Mesothelial cell of epicardium (in vitro differentiated cells): ENCODE results near the gene ARSG. TPM values are rescaled to one million over a fixed set of nuclear protein-coding genes. Genes with fewer than 3 reads are reported as not detected.

Source experiments
- DNase-seq, 2 experiments: peaks; one replicate each; pipeline ENCODE4 v3.0.0; 2021; ENCODE audit warnings: low spot score in 2 of 2; ENCODE audit not compliant: unreplicated experiment in 2 of 2
- H3K27ac Mint-ChIP-seq: 2 replicates; pipeline ENCODE4 v1.8.0; 2021; ENCODE audit warnings: mixed read lengths
- H3K27me3 Mint-ChIP-seq: 2 replicates; pipeline ENCODE4 v1.8.0; 2021; ENCODE audit warnings: low read depth, mixed read lengths
- H3K36me3 Mint-ChIP-seq: 2 replicates; pipeline ENCODE4 v1.8.0; 2021; ENCODE audit warnings: mixed read lengths
- H3K4me1 Mint-ChIP-seq: 2 replicates; pipeline ENCODE4 v1.8.0; 2021; ENCODE audit warnings: mixed read lengths
- H3K4me3 Mint-ChIP-seq: 2 replicates; pipeline ENCODE4 v1.8.0; 2021; ENCODE audit warnings: mild to moderate bottlenecking, moderate library complexity, mixed read lengths
- H3K9me3 Mint-ChIP-seq: 2 replicates; pipeline ENCODE4 v1.8.0; 2021; ENCODE audit warnings: mixed read lengths
- total RNA-seq: library from RNA; stranded (reverse); gene quantifications from 3 replicates; pipeline ENCODE4 v1.2.1, GENCODE V29; 2021
- TF ChIP-seq, protein P1 (sequence below): fragments of 200-600 bp; sonication (generic); IDR thresholded peaks from one replicate; pipeline ENCODE4 v1.5.0; 2021; ENCODE audit warnings: antibody characterized with exemption; ENCODE audit not compliant: unreplicated experiment

Gene ARSG
- total RNA-seq, 1 donor from 2014 or later, result 7.8 TPM

DNA sequence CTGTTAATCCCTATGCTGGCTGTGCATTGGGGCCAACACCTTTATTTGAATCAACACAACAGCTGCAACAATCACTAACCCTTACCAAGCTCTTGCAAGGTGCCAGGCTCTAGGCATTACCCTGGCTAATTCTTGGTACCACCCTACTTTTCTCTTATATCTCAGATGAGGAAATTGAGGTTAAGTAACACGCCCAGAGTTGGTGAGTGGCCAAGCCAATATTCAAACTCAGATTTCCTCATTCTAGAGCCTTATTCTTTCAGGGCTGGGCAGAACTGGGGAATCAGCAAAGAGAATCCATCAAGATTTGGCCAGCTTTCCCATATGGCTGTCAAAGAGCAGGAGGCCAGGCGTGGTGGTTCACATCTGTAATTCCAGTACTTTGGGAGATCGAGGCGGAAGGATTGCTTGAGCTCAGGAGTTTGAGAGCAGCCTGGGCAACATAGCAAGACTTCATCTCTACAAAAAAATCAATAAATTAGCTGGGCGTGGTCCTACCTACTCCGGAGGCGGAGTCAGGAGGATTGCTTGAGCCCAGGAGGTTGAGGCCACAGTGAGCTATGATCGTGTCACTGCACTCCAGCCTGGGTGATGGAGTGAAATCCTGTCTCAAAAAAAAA lies 23.7 kb downstream of the ARSG start:
- Mint-ChIP-seq H3K36me3 (no peaks in the 10 kb centered on the region), H3K27ac (no peak overlapping the region), H3K4me3 (no peak overlapping the region), H3K4me1 (no peaks in the 10 kb centered on the region), H3K27me3 (no peaks in the 10 kb centered on the region), H3K9me3 (no peaks in the 10 kb centered on the region)
- DNase-seq, result no peak
- TF ChIP-seq, protein P1, sequence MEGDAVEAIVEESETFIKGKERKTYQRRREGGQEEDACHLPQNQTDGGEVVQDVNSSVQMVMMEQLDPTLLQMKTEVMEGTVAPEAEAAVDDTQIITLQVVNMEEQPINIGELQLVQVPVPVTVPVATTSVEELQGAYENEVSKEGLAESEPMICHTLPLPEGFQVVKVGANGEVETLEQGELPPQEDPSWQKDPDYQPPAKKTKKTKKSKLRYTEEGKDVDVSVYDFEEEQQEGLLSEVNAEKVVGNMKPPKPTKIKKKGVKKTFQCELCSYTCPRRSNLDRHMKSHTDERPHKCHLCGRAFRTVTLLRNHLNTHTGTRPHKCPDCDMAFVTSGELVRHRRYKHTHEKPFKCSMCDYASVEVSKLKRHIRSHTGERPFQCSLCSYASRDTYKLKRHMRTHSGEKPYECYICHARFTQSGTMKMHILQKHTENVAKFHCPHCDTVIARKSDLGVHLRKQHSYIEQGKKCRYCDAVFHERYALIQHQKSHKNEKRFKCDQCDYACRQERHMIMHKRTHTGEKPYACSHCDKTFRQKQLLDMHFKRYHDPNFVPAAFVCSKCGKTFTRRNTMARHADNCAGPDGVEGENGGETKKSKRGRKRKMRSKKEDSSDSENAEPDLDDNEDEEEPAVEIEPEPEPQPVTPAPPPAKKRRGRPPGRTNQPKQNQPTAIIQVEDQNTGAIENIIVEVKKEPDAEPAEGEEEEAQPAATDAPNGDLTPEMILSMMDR, result no peak

GRCh38 chr17:68315930-68316329 lies 24.6 kb downstream of the ARSG start:
- no peak overlapping the region for H3K27ac Mint-ChIP-seq
- no peaks in the 10 kb centered on the region for H3K27me3 Mint-ChIP-seq
- no peak for DNase-seq

DNA sequence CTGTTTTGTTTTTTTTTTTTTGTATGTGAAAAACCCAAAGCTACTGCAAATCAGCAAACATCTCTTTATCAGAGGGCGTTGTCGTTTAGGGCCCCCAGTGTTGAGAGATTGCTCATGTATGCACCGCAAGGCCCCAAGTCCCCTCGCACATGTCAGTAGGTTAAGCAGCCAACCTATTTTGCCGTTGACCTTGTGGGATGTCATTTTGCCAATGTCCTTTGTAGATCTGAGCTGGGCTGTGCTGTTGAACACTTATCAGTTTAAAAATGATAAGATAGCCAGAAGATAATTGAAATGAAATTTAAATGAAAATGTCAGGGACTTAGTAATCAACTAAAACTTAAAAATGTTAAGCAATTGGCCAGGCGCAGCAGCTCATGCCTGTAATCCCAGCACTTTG lies 26.2 kb downstream of the ARSG start:
- H3K9me3 Mint-ChIP-seq, result no peaks in the 10 kb centered on the region
- DNase-seq, result no peak
- TF ChIP-seq, protein P1, result no peak
- no peak overlapping the region for H3K27ac Mint-ChIP-seq
- H3K4me3 Mint-ChIP-seq, result no peak overlapping the region
- no peaks in the 10 kb centered on the region for H3K27me3 Mint-ChIP-seq
- H3K36me3 Mint-ChIP-seq, result no peaks in the 10 kb centered on the region
- peaks cover 5% of the 10 kb centered on the region for H3K4me1 Mint-ChIP-seq

More at GRCh38 chr17:68315930-68316329, 24.6 kb downstream of the ARSG start:
- no peak overlapping the region for H3K4me3 Mint-ChIP-seq
- TF ChIP-seq, protein P1, result no peak
- H3K9me3 Mint-ChIP-seq, result no peaks in the 10 kb centered on the region
- no peaks in the 10 kb centered on the region for H3K36me3 Mint-ChIP-seq
- H3K4me1 Mint-ChIP-seq, result no peaks in the 10 kb centered on the region

- TF ChIP-seq, protein P1, result no peak
- Mint-ChIP-seq H3K4me1 (peaks cover 5% of the 10 kb centered on the region), H3K27me3 (no peaks in the 10 kb centered on the region), H3K36me3 (no peaks in the 10 kb centered on the region), H3K4me3 (no peak overlapping the region), H3K27ac (no peak overlapping the region), H3K9me3 (no peaks in the 10 kb centered on the region)
- no peak for DNase-seq
These were observed 27.1 kb downstream of the ARSG start for GRCh38 chr17:68318103-68318991.

DNA sequence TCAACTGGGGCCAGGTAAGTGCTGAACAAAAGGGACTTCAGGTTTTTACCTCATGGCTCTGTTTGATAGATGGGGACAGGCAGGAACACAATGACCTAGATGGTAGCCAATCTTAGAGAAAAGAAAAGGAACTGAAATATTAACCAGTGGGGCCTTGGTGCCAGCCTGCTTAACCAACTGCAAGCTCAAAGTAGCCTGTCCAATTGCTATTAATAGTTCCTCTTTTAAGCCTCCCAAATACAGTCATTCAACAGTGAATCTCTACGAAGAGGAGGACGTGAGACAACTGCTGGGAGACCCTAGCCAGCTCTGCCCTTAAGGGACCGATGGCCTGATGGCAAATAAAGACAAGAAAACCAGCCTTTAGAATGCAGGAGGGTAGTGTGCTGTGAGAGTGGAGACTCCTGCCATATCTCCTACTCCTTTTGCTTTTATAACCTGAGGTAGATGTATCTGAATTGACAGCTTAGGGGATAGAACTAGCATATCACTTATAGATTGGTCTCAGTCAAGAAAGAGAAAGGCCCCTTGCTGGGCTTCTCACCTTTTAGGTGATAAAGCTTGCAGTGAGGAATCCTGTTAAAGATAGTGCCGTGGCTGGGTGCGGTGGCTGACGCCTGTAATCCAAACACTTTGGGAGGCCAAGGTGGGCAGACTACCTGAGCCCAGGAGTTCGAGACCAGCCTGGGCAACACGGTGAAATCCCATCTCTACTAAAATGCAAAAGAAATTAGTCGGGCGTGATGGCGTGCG lies 28.3 kb downstream of the ARSG start:
- H3K4me3 Mint-ChIP-seq, result no peak overlapping the region
- H3K27ac Mint-ChIP-seq, result no peak overlapping the region
- no peaks in the 10 kb centered on the region for H3K36me3 Mint-ChIP-seq
- TF ChIP-seq, protein P1, result no peak
- H3K27me3 Mint-ChIP-seq, result no peaks in the 10 kb centered on the region
- DNase-seq, result no peak
- no peaks in the 10 kb centered on the region for H3K9me3 Mint-ChIP-seq
- peaks cover 5% of the 10 kb centered on the region for H3K4me1 Mint-ChIP-seq
